Type B pancreatic cell (in vitro differentiated cells): ENCODE measurements around the gene ATP4B. TPM values are rescaled to one million over a fixed set of nuclear protein-coding genes. Genes with fewer than 3 reads are reported as not detected.

Experiments used
- DNase-seq: peaks from one replicate; pipeline ENCODE4 v3.0.0; 2021; ENCODE audit warnings: mixed read lengths; ENCODE audit not compliant: unreplicated experiment; ENCODE audit errors: extremely low spot score
- H3K27ac Mint-ChIP-seq: 2 replicates; pipeline ENCODE4 v1.8.0; 2021; ENCODE audit warnings: mild to moderate bottlenecking, mixed read lengths
- H3K27me3 Mint-ChIP-seq: 2 replicates; pipeline ENCODE4 v1.8.0; 2021; ENCODE audit warnings: mixed read lengths
- H3K36me3 Mint-ChIP-seq: 2 replicates; pipeline ENCODE4 v1.8.0; 2021; ENCODE audit warnings: mixed read lengths
- H3K4me1 Mint-ChIP-seq: one replicate; pipeline ENCODE4 v1.8.0; 2021; ENCODE audit warnings: mixed read lengths; ENCODE audit not compliant: unreplicated experiment
- H3K4me3 Mint-ChIP-seq: 2 replicates; pipeline ENCODE4 v1.8.0; 2021; ENCODE audit warnings: mild to moderate bottlenecking, mixed read lengths
- H3K9me3 Mint-ChIP-seq: 2 replicates; pipeline ENCODE4 v1.8.0; 2021; ENCODE audit warnings: mixed read lengths
- total RNA-seq: library from RNA; stranded (reverse); gene quantifications from 2 replicates; pipeline ENCODE4 v1.2.1, GENCODE V29; 2021; ENCODE audit warnings: low replicate concordance
- TF ChIP-seq, protein P1 (sequence below): fragments of 200-600 bp; sonication (generic); conservative IDR thresholded peaks from 2 replicates; pipeline ENCODE4 v1.5.0; 2021; ENCODE audit warnings: antibody characterized with exemption, mild to moderate bottlenecking

Gene ATP4B
- total RNA-seq, 1 donor from 2014 or later: 26.7 TPM

DNA sequence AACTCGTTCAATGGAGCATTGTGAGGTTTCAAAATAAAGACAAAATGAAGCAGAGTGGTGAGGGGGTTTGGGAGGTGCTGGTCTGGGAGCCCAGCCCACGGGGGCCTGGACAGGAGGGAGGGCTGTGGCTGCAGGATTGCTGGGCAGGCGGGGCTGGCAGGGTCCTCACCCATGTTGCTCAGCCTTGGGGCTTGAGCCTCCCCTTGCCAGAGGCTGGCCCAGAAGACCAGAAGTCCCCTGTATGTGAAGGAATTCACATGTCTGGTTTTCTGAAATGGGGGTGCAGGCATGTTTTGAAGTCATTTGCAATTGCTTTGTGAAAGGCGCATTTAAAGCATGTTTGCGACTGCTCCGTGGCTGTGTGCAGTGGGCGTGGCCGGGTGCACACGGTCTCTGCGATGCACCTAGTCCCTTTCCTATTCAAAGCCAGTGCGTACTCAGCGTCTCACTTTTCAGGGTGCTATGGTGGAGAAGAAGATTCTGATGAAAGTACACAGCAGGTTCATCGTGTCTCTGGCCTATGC lies 11.3 kb upstream of the ATP4B start:
- H3K4me1 Mint-ChIP-seq: no peaks in the 10 kb centered on the region
- peak; percentile 60 for DNase-seq
- H3K4me3 Mint-ChIP-seq: no peak overlapping the region
- no peak overlapping the region for H3K27ac Mint-ChIP-seq
- H3K36me3 Mint-ChIP-seq: no peaks in the 10 kb centered on the region
- no peaks in the 10 kb centered on the region for H3K9me3 Mint-ChIP-seq
- peaks cover 3% of the 10 kb centered on the region for H3K27me3 Mint-ChIP-seq
- TF ChIP-seq, protein P1, sequence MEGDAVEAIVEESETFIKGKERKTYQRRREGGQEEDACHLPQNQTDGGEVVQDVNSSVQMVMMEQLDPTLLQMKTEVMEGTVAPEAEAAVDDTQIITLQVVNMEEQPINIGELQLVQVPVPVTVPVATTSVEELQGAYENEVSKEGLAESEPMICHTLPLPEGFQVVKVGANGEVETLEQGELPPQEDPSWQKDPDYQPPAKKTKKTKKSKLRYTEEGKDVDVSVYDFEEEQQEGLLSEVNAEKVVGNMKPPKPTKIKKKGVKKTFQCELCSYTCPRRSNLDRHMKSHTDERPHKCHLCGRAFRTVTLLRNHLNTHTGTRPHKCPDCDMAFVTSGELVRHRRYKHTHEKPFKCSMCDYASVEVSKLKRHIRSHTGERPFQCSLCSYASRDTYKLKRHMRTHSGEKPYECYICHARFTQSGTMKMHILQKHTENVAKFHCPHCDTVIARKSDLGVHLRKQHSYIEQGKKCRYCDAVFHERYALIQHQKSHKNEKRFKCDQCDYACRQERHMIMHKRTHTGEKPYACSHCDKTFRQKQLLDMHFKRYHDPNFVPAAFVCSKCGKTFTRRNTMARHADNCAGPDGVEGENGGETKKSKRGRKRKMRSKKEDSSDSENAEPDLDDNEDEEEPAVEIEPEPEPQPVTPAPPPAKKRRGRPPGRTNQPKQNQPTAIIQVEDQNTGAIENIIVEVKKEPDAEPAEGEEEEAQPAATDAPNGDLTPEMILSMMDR: no peak

DNA sequence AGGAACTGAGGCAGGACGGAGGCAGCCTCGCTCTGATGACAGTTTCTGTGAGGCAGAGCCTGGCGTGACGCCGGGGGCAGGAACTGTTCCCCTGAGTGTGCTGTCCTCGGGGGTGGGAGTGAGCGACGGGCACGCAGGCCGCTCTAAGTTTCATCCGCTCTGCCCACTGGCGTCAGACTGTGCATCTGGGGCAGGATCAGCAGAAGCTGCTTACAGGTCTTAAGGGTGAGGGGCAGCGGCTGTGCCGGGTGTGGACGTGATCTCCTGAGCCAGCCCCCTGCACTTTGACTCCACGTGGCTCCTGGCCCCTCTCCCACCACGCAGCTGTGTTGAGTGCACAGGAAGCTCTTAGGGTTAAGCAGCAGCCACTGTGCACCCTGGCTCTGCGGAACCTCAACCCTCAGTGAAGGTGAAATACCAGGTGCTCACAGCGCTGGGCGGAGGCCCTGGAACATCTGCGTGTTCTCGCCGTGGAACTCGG lies 10.5 kb upstream of the ATP4B start:
- Mint-ChIP-seq H3K36me3 (no peaks in the 10 kb centered on the region), H3K9me3 (no peaks in the 10 kb centered on the region), H3K4me3 (no peak overlapping the region), H3K27ac (no peak overlapping the region), H3K27me3 (peaks cover 6% of the 10 kb centered on the region), H3K4me1 (no peaks in the 10 kb centered on the region)
- TF ChIP-seq, protein P1: no peak
- peak; percentile 61 for DNase-seq

DNA sequence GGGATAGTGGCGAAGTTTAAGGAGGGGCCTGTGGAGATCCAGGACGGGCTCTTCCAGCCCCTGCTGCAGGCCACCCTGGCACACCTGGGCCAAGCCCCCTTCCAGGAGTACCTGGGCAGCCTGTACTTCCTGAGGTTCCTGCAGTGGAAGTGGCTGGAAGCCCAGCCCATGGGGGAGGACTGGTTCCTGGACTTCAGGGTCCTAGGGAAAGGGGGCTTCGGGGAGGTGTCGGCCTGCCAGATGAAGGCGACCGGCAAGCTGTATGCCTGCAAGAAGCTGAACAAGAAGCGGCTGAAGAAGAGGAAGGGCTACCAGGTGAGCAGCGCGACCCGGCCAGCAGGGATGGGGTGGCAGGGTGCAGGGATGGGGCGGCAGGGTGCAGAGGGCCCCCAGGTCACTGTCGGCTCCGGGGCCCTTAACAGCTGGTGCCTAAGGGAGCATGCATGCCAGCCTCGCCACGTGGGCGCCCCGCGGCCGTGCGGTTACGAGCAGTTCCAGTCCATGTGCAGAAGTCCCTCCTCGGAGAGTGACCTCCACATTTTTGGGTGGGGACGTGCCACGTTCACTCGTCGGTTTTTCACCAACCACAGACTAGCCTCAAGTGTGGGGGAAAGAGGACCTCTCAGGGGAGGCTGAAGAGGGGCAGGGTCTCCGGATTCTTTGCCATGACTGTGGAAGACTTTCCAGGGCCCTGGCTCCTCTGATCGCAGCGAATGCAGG lies 9.9 kb upstream of the ATP4B start:
- TF ChIP-seq, protein P1: no peak
- Mint-ChIP-seq H3K36me3 (no peaks in the 10 kb centered on the region), H3K9me3 (no peaks in the 10 kb centered on the region), H3K4me1 (no peaks in the 10 kb centered on the region), H3K4me3 (no peak overlapping the region), H3K27me3 (peaks cover 6% of the 10 kb centered on the region), H3K27ac (no peak overlapping the region)
- peak; percentile 66 for DNase-seq

DNA sequence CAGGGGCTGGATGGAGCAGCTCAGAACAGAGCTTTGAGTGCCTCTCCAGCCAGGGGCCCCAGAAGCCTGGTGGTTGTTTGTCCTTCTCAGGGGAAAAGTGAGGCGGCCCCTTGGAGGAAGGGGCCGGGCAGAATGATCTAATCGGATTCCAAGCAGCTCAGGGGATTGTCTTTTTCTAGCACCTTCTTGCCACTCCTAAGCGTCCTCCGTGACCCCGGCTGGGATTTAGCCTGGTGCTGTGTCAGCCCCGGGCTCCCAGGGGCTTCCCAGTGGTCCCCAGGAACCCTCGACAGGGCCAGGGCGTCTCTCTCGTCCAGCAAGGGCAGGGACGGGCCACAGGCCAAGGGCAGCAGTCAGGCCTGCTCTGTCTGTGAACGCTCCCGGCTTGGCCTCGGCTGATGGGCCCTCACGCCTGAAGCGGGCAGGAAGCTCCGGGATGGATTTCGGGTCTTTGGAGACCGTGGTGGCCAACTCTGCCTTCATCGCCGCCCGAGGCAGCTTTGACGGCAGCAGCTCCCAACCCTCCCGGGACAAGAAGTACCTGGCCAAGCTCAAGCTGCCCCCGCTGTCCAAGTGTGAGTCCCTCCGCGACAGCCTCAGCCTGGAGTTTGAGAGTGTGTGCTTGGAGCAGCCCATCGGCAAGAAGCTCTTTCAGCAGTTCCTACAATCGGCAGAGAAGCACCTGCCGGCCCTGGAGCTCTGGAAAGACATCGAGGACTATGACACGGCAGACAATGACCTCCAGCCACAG lies 9.1 kb upstream of the ATP4B start, which contains the start of gene GRK1:
GRK1 (plus strand) TSS at position 269 of the 751 bp plus-strand sequence; CDS start at position 437, 168 bp downstream.
- H3K27me3 Mint-ChIP-seq: peaks cover 3% of the 10 kb centered on the region
- H3K4me3 Mint-ChIP-seq: no peak within 1 kb of the TSS
- peak; percentile 66 for DNase-seq
- H3K27ac Mint-ChIP-seq: no peak within 1 kb of the TSS
- TF ChIP-seq, protein P1: no peak
- H3K4me1 Mint-ChIP-seq: no peaks in the 10 kb centered on the region
- H3K36me3 Mint-ChIP-seq: no peaks in the 10 kb centered on the region
- no peaks in the 10 kb centered on the region for H3K9me3 Mint-ChIP-seq

DNA sequence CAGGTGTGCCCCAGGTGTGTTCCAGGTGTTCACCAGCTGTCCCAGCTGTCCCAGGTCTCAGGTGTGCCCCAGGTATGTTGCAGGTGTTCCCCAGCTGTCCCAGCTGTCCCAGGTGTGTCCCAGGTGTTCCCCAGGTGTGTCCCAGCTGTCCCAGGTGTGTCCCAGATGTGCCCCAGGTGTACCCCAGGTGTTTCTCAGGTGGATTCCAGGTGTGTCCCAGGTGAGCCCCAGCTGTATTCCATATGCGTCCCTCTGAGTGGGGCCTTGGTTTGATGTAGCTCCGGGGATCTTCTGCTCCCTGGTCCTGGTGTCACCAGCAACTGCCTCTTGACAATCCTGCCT lies 8.3 kb upstream of the ATP4B start:
- no peak overlapping the region for H3K4me3 Mint-ChIP-seq
- TF ChIP-seq, protein P1: no peak
- DNase-seq: no peak

More for the DNA sequence above, 8.3 kb upstream of the ATP4B start:
- Mint-ChIP-seq H3K9me3 (no peaks in the 10 kb centered on the region), H3K4me1 (no peaks in the 10 kb centered on the region), H3K27me3 (peaks cover 2% of the 10 kb centered on the region), H3K27ac (no peak overlapping the region), H3K36me3 (no peaks in the 10 kb centered on the region)
